ENCODE data around the gene RNF26. TPM values are rescaled to one million over a fixed set of nuclear protein-coding genes. Genes with fewer than 3 reads are reported as not detected.

The RNF26 gene
- total RNA-seq, 1 experiment from 2014 or later, result 69.0 TPM

DNA sequence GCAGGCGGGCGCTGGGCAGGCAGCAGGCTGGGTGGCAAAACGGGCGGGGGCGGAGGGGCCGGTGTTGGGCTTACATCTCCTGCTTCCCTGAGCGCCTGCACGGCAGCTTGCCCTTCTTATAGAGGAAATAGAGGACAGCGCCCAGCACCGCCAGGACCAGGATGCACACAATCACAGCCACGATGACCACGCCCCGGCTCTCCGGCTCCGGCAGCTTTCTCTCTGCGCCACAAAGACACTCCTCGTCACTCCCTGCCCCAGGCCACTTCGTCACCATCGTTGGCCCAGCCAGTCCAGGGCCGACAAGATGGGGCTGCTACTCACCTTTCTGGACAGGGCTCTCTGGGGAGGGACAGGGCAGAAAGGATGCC, 23.7 kb upstream of the RNF26 start:
- DNase-seq (ENCODE audit: low read depth, low spot score) (no peak), ATAC-seq (no peak)
- no peaks in the 10 kb centered on the region for H3K9me3 ChIP-seq (ENCODE audit: control insufficient read depth, insufficient read depth, low read depth, low read length)
- BruUV-seq (replicated peaks), result no TSS peak
- no peak overlapping the region for H3K4me3 ChIP-seq (ENCODE audit: low read depth in 2 of 2, low read length in 2 of 2)
- ChIA-PET CTCF (no interaction called here), POLR2A (no interaction called here)
- no peak overlapping the region for H3K27ac ChIP-seq (ENCODE audit: low read length)
- H3K4me1 ChIP-seq (ENCODE audit: control insufficient read depth, insufficient read depth, low read length), result peaks cover 5% of the 10 kb centered on the region
- no peaks in the 10 kb centered on the region for H3K27me3 ChIP-seq (ENCODE audit: control insufficient read depth, insufficient read depth, low read length)
- TF ChIP-seq POLR2AphosphoS5 (IDR thresholded peaks at IDR 0.05; ENCODE audit: low read depth, low read length) (no peak), TCF7L2 (IDR thresholded peaks at IDR 0.05; ENCODE audit: low read depth, low read length) (no peak), SIN3A (IDR thresholded peaks at IDR 0.05; ENCODE audit: borderline replicate concordance, insufficient read depth, low read depth, low read length) (no peak)
- TF ChIP-seq, protein P1, sequence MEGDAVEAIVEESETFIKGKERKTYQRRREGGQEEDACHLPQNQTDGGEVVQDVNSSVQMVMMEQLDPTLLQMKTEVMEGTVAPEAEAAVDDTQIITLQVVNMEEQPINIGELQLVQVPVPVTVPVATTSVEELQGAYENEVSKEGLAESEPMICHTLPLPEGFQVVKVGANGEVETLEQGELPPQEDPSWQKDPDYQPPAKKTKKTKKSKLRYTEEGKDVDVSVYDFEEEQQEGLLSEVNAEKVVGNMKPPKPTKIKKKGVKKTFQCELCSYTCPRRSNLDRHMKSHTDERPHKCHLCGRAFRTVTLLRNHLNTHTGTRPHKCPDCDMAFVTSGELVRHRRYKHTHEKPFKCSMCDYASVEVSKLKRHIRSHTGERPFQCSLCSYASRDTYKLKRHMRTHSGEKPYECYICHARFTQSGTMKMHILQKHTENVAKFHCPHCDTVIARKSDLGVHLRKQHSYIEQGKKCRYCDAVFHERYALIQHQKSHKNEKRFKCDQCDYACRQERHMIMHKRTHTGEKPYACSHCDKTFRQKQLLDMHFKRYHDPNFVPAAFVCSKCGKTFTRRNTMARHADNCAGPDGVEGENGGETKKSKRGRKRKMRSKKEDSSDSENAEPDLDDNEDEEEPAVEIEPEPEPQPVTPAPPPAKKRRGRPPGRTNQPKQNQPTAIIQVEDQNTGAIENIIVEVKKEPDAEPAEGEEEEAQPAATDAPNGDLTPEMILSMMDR (IDR thresholded peaks at IDR 0.05), result no peak
- TF ChIP-seq, protein P2, sequence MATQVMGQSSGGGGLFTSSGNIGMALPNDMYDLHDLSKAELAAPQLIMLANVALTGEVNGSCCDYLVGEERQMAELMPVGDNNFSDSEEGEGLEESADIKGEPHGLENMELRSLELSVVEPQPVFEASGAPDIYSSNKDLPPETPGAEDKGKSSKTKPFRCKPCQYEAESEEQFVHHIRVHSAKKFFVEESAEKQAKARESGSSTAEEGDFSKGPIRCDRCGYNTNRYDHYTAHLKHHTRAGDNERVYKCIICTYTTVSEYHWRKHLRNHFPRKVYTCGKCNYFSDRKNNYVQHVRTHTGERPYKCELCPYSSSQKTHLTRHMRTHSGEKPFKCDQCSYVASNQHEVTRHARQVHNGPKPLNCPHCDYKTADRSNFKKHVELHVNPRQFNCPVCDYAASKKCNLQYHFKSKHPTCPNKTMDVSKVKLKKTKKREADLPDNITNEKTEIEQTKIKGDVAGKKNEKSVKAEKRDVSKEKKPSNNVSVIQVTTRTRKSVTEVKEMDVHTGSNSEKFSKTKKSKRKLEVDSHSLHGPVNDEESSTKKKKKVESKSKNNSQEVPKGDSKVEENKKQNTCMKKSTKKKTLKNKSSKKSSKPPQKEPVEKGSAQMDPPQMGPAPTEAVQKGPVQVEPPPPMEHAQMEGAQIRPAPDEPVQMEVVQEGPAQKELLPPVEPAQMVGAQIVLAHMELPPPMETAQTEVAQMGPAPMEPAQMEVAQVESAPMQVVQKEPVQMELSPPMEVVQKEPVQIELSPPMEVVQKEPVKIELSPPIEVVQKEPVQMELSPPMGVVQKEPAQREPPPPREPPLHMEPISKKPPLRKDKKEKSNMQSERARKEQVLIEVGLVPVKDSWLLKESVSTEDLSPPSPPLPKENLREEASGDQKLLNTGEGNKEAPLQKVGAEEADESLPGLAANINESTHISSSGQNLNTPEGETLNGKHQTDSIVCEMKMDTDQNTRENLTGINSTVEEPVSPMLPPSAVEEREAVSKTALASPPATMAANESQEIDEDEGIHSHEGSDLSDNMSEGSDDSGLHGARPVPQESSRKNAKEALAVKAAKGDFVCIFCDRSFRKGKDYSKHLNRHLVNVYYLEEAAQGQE (IDR thresholded peaks at IDR 0.05; ENCODE audit: insufficient read depth in 1 of 2, low read depth in 2 of 2, low read length in 1 of 2), result no peak
- peaks cover 8% of the 10 kb centered on the region for H3K36me3 ChIP-seq (ENCODE audit: control insufficient read depth, insufficient read depth, low read length)
- in situ Hi-C loops (cut with HindIII; ENCODE audit: low pct_unique_long_range_greater_than_20kb, low sequenced_read_pairs) (no loop called here), intact Hi-C loops (cut with micrococcal nuclease; ENCODE audit: unreplicated experiment) (no loop called here)

DNA sequence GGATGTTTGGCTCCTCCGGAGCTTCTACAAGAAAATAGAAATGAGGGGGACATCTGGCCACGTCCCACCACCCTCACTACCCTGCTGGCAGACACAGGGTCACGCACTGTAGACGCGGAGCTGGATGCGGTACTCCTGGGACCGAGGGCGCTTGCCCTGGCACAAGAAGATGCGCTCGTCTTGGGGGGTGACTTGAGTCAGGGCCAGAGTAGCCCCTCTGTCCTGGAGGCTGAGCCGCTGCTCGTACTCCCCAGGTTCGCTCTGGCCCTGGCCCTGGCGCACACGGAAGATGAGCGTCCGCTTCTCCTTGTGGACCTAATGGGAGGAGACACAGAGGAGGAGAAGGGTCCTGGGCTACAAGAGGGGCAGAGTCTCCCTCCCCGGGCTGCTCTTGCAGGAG, 19.6 kb upstream of the RNF26 start:
- H3K27me3 ChIP-seq (ENCODE audit: control insufficient read depth, insufficient read depth, low read length), result no peaks in the 10 kb centered on the region
- no peaks in the 10 kb centered on the region for H3K9me3 ChIP-seq (ENCODE audit: control insufficient read depth, insufficient read depth, low read depth, low read length)
- H3K36me3 ChIP-seq (ENCODE audit: control insufficient read depth, insufficient read depth, low read length), result no peaks in the 10 kb centered on the region
- TF ChIP-seq, protein P2 (IDR thresholded peaks at IDR 0.05; ENCODE audit: insufficient read depth in 1 of 2, low read depth in 2 of 2, low read length in 1 of 2), result no peak
- TF ChIP-seq POLR2AphosphoS5 (IDR thresholded peaks at IDR 0.05; ENCODE audit: low read depth, low read length) (no peak), TCF7L2 (IDR thresholded peaks at IDR 0.05; ENCODE audit: low read depth, low read length) (no peak), SIN3A (IDR thresholded peaks at IDR 0.05; ENCODE audit: borderline replicate concordance, insufficient read depth, low read depth, low read length) (no peak)
- TF ChIP-seq, protein P1 (IDR thresholded peaks at IDR 0.05), result no peak
- DNase-seq (ENCODE audit: low read depth, low spot score), result no peak
- intact Hi-C loops (cut with micrococcal nuclease; ENCODE audit: unreplicated experiment) (no loop called here), in situ Hi-C loops (cut with HindIII; ENCODE audit: low pct_unique_long_range_greater_than_20kb, low sequenced_read_pairs) (no loop called here)
- BruUV-seq (replicated peaks), result no TSS peak
- no peak for ATAC-seq
- H3K27ac ChIP-seq (ENCODE audit: low read length), result no peak overlapping the region
- H3K4me3 ChIP-seq (ENCODE audit: low read depth in 2 of 2, low read length in 2 of 2), result no peak overlapping the region
- ChIA-PET POLR2A (no interaction called here), CTCF (no interaction called here)
- H3K4me1 ChIP-seq (ENCODE audit: control insufficient read depth, insufficient read depth, low read length), result peaks cover 38% of the 10 kb centered on the region

Data from Panc1 (cell line).